Measurements from ENCODE around the gene CNTNAP2. TPM values are rescaled to one million over a fixed set of nuclear protein-coding genes. Genes with fewer than 3 reads are reported as not detected.

CNTNAP2 gene
- total and polyA plus RNA-seq, 2 donors (not counting 1 experiment from before 2014, with no cell fraction given) = not detected

DNA sequence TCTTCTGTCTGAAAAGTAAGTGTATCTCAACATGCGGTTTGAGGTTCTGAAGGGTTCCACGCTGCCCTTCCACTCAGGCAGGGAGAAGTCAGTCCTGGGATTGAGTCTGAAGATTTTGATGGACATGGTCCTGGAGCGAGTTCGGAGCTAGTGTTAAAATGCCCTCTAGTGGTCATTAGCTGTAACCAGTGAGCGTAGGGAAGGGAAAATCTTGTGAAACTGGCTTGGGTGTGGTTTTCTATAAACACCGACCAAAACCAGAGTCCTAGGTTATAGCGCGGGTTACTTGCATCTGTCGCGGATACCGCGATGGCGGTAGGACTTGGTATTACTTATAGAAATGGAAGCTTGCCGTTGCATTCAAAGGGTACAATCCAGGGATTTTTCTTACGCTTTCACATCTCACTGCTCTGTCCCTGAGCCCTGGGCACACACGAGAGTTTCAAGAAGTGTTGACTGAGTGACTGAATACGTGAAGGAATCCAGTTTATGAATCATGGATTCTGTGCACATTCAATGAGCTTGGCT is 2125.8 kb downstream of the CNTNAP2 start:
- TF ChIP-seq CTCF (conservative IDR thresholded peaks at IDR 0.05 in 1 of 2, IDR thresholded peaks at IDR 0.05 in 1 of 2; ENCODE audit: low read depth in 1 of 2, low read length in 2 of 2) (peak; percentile 61 to 86), EZH2 (IDR thresholded peaks at IDR 0.05; ENCODE audit: low read length, missing control alignments) (no peak)
- no peaks in the 10 kb centered on the region for H3K4me1 ChIP-seq (ENCODE audit: control insufficient read depth, extremely low read depth, insufficient read depth, low read length)
- H3K9ac ChIP-seq (ENCODE audit: insufficient read depth, low read length) = no peak overlapping the region
- no peaks in the 10 kb centered on the region for H3K9me3 ChIP-seq (ENCODE audit: control insufficient read depth, insufficient read depth, low read depth, low read length)
- peak overlapping the region in 1 of 4 experiments; percentile 34 for H3K4me3 ChIP-seq (replicated peaks in 1 of 4; ENCODE audit: control extremely low read depth in 1 of 4, insufficient read depth in 1 of 4, low read depth in 3 of 4, low read length in 4 of 4)
- H2AFZ ChIP-seq (ENCODE audit: low read length) = no peak overlapping the region
- no peaks in the 10 kb centered on the region for H3K27me3 ChIP-seq (ENCODE audit: control insufficient read depth, insufficient read depth, low read length)
- peak; percentile 5 to 60 for DNase-seq (ENCODE audit: low read depth in 2 of 2)
- no peaks in the 10 kb centered on the region for H3K36me3 ChIP-seq (ENCODE audit: control insufficient read depth, insufficient read depth, low read length)
- H3K27ac ChIP-seq (ENCODE audit: insufficient read depth, low read length) = no peak overlapping the region
- H3K79me2 ChIP-seq (ENCODE audit: control insufficient read depth, insufficient read depth, low read length) = no peaks in the 10 kb centered on the region
- H4K20me1 ChIP-seq (ENCODE audit: control insufficient read depth, extremely low read depth, insufficient read depth, low read length) = no peaks in the 10 kb centered on the region
- no peak overlapping the region for H3K4me2 ChIP-seq (ENCODE audit: extremely low read depth, insufficient read depth, low read length)

- Histone ChIP-seq H3K36me3 (ENCODE audit: control insufficient read depth, insufficient read depth, low read length) (no peaks in the 10 kb centered on the region), H3K79me2 (ENCODE audit: control insufficient read depth, insufficient read depth, low read length) (no peaks in the 10 kb centered on the region), H3K4me2 (ENCODE audit: extremely low read depth, insufficient read depth, low read length) (no peak overlapping the region), H3K4me3 (replicated peaks in 1 of 4; ENCODE audit: control extremely low read depth in 1 of 4, insufficient read depth in 1 of 4, low read depth in 3 of 4, low read length in 4 of 4) (no peak overlapping the region), H3K9ac (ENCODE audit: insufficient read depth, low read length) (no peak overlapping the region), H3K9me3 (ENCODE audit: control insufficient read depth, insufficient read depth, low read depth, low read length) (no peaks in the 10 kb centered on the region), H2AFZ (ENCODE audit: low read length) (no peak overlapping the region), H3K4me1 (ENCODE audit: control insufficient read depth, extremely low read depth, insufficient read depth, low read length) (no peaks in the 10 kb centered on the region), H3K27ac (ENCODE audit: insufficient read depth, low read length) (no peak overlapping the region), H3K27me3 (ENCODE audit: control insufficient read depth, insufficient read depth, low read length) (no peaks in the 10 kb centered on the region), H4K20me1 (ENCODE audit: control insufficient read depth, extremely low read depth, insufficient read depth, low read length) (no peaks in the 10 kb centered on the region)
- DNase-seq (ENCODE audit: low read depth in 2 of 2) = no peak
- TF ChIP-seq EZH2 (IDR thresholded peaks at IDR 0.05; ENCODE audit: low read length, missing control alignments) (no peak), CTCF (conservative IDR thresholded peaks at IDR 0.05 in 1 of 2, IDR thresholded peaks at IDR 0.05 in 1 of 2; ENCODE audit: low read depth in 1 of 2, low read length in 2 of 2) (no peak)
Observed at GRCh38 chr7:148245381-148245780, 2128.8 kb downstream of the CNTNAP2 start.

DNA sequence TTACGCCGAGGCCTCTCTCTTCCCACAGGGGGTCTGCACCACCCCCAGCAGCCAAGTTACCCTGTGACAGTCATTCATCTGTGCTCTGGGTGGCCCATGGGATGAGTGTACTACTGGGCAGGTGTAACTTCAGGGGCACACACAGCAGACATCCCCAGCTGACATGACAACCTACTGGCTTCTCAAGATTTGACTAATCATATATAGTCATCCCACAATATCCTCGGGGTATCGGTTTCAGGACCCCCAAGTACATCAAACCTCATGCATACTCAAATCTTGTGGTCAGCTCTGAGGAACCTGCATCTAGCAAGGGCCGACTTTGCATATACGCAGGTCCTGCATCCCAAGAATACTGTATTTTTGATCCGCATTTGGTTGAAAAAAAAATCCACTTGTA is 2137.0 kb downstream of the CNTNAP2 start:
- Histone ChIP-seq H3K27ac (ENCODE audit: insufficient read depth, low read length) (no peak overlapping the region), H3K9me3 (ENCODE audit: control insufficient read depth, insufficient read depth, low read depth, low read length) (no peaks in the 10 kb centered on the region), H2AFZ (ENCODE audit: low read length) (no peak overlapping the region), H3K27me3 (ENCODE audit: control insufficient read depth, insufficient read depth, low read length) (no peaks in the 10 kb centered on the region), H3K4me2 (ENCODE audit: extremely low read depth, insufficient read depth, low read length) (no peak overlapping the region), H3K4me1 (ENCODE audit: control insufficient read depth, extremely low read depth, insufficient read depth, low read length) (no peaks in the 10 kb centered on the region), H3K4me3 (replicated peaks in 1 of 4; ENCODE audit: control extremely low read depth in 1 of 4, insufficient read depth in 1 of 4, low read depth in 3 of 4, low read length in 4 of 4) (no peak overlapping the region), H4K20me1 (ENCODE audit: control insufficient read depth, extremely low read depth, insufficient read depth, low read length) (no peaks in the 10 kb centered on the region), H3K79me2 (ENCODE audit: control insufficient read depth, insufficient read depth, low read length) (no peaks in the 10 kb centered on the region), H3K36me3 (ENCODE audit: control insufficient read depth, insufficient read depth, low read length) (no peaks in the 10 kb centered on the region), H3K9ac (ENCODE audit: insufficient read depth, low read length) (no peak overlapping the region)
- TF ChIP-seq EZH2 (IDR thresholded peaks at IDR 0.05; ENCODE audit: low read length, missing control alignments) = no peak
- no peak for TF ChIP-seq CTCF (conservative IDR thresholded peaks at IDR 0.05 in 1 of 2, IDR thresholded peaks at IDR 0.05 in 1 of 2; ENCODE audit: low read depth in 1 of 2, low read length in 2 of 2)
- no peak for DNase-seq (ENCODE audit: low read depth in 2 of 2)

Data from fibroblast of lung (primary cell).